Ovary (tissue), 3 donors: ENCODE measurements around the gene GPR50.

Source experiments
- CTCF ChIP-seq, 3 donors: fragments of 450-650 bp in 2 of 3; fragments of 200-600 bp in 1 of 3; IDR thresholded peaks; one replicate each; pipeline versions ENCODE4 v1.5.1 to v1.8.0; 2016 to 2022; ENCODE audit warnings: antibody characterized with exemption in 3 of 3, mild to moderate bottlenecking in 1 of 3
- EP300 ChIP-seq: sonication (generic); formaldehyde crosslinking; IDR thresholded peaks from one replicate; pipeline ENCODE4 v1.6.1; 2017; ENCODE audit warnings: antibody characterized with exemption
- POLR2A ChIP-seq: fragments of 450-650 bp; IDR thresholded peaks from one replicate; pipeline ENCODE4 v1.6.1; 2017; ENCODE audit warnings: antibody characterized with exemption, mild to moderate bottlenecking, moderate library complexity
- donor health status: DM: no; HTN: no; CAD: no.

DNA sequence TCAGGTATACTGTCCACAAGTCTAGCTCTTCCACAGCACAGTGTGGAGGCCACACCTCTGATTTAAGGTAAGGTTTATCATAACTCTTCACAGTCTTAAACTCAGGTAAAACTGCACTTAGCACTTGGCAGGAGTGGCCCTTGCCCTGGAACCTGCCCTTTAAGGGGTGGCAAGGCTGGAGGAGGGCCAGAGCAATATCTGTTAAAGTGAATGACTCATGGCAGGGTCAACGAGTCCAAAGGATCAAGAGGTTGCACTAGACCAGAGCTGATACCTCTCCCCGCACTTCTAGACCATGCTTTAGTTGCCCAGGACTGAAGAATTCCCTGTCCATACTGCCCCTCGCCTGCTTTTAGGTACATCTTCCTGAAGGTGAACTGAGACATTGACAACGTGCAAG lies 14.7 kb upstream of the GPR50 start:
- TF ChIP-seq POLR2A (no peak), CTCF (IDR thresholded peaks at IDR 0.05) (no peak), EP300 (no peak)
